H1 (cell line): Measurements from ENCODE around the gene LOXHD1. TPM values are rescaled to one million over a fixed set of nuclear protein-coding genes. Genes with fewer than 3 reads are reported as not detected.

Experiments
- CTCF ChIA-PET: fragments of 300-600 bp; sonication (Branson Sonifier 250); formaldehyde crosslinking; loops from one replicate; lab custom pipeline; 2021; ENCODE audit not compliant: partially characterized antibody; lab: Charles Lee
- POLR2A ChIA-PET: fragments of 300-600 bp; sonication (Branson Sonifier 250); formaldehyde crosslinking; loops from one replicate; lab custom pipeline; 2021; ENCODE audit warnings: inconsistent platforms; ENCODE audit not compliant: partially characterized antibody; lab: Charles Lee
- DNase-seq, 2 experiments: peaks; one replicate each; pipeline versions ENCODE4 v3.0.0 to v3.0.0-alpha.2; 2010 to 2022; ENCODE audit warnings: low spot score in 2 of 2, low read depth in 1 of 2, mixed read lengths in 1 of 2
- FAIRE-seq: peaks from 2 replicates; lab custom pipeline; 2011; peaks lifted over from hg19 to GRCh38; lab: Jason Lieb, UNC
- H2AFZ ChIP-seq: 2 replicates; pipeline ENCODE4 v1.8.1; 2012; ENCODE audit warnings: low read length, inconsistent platforms
- H2AK5ac ChIP-seq: 2 replicates; pipeline ENCODE4 v1.6.1; 2013; ENCODE audit warnings: low read depth, low read length
- H2BK120ac ChIP-seq: replicated peaks from 2 replicates; pipeline ENCODE3; 2013; ENCODE audit warnings: low read depth, low read length, inconsistent platforms
- H2BK12ac ChIP-seq: 2 replicates; pipeline ENCODE4 v1.6.1; 2013; ENCODE audit warnings: low read depth, low read length
- H2BK15ac ChIP-seq: 2 replicates; pipeline ENCODE4 v1.6.1; 2013; ENCODE audit warnings: low read length
- H2BK20ac ChIP-seq: 2 replicates; pipeline ENCODE4 v1.6.1; 2013; ENCODE audit warnings: low read length
- H2BK5ac ChIP-seq: 2 replicates; pipeline ENCODE4 v1.6.1; 2013; ENCODE audit warnings: low read depth, low read length
- H3K14ac ChIP-seq: 2 replicates; pipeline ENCODE4 v1.6.1; 2013; ENCODE audit warnings: inconsistent platforms; ENCODE audit not compliant: insufficient read length
- H3K18ac ChIP-seq: 2 replicates; pipeline ENCODE4 v1.6.1; 2013; ENCODE audit warnings: low read length; ENCODE audit errors: extremely low read depth
- H3K23ac ChIP-seq: 2 replicates; pipeline ENCODE4 v1.6.1; 2013; ENCODE audit warnings: inconsistent platforms; ENCODE audit not compliant: insufficient read length
- H3K23me2 ChIP-seq: 2 replicates; pipeline ENCODE4 v1.6.1; 2013; ENCODE audit warnings: low read depth, low read length
- H3K27ac ChIP-seq: 2 replicates; pipeline ENCODE4 v1.6.1; 2011; ENCODE audit warnings: low read depth, low read length, inconsistent platforms
- H3K27me3 ChIP-seq, 4 experiments: replicated peaks in 1 of 4; 1 replicate in 1 of 4; 2 replicates in 3 of 4; pipeline versions ENCODE4 v1.6.1 to v1.8.1; 2011 to 2013; ENCODE audit warnings: low read length in 3 of 4, mild to moderate bottlenecking in 3 of 4, inconsistent platforms in 2 of 4, mixed read lengths in 2 of 4, moderate library complexity in 1 of 4; ENCODE audit not compliant: control insufficient read depth in 3 of 4, insufficient read depth in 3 of 4; ENCODE audit errors: extremely low read depth in 1 of 4
- H3K36me3 ChIP-seq, 4 experiments: 2 replicates each; pipeline versions ENCODE4 v1.6.1 to v1.8.1; 2011 to 2013; ENCODE audit warnings: mild to moderate bottlenecking in 4 of 4, low read length in 3 of 4, moderate library complexity in 2 of 4, control low read depth in 1 of 4, inconsistent platforms in 1 of 4; ENCODE audit not compliant: insufficient read depth in 4 of 4, control insufficient read depth in 2 of 4
- H3K4ac ChIP-seq: replicated peaks from 2 replicates; pipeline ENCODE3; 2013; ENCODE audit warnings: low read length, low read depth, mixed read lengths, inconsistent platforms; ENCODE audit not compliant: insufficient read length
- H3K4me1 ChIP-seq, 4 experiments: replicated peaks in 1 of 4; 1 replicate in 1 of 4; 2 replicates in 3 of 4; pipeline versions ENCODE4 v1.6.1 to v1.8.1; 2011 to 2013; ENCODE audit warnings: low read length in 3 of 4, inconsistent platforms in 2 of 4, mixed read lengths in 1 of 4; ENCODE audit not compliant: insufficient read depth in 4 of 4, control insufficient read depth in 3 of 4
- H3K4me2 ChIP-seq, 2 experiments: 2 replicates each; pipeline versions ENCODE4 v1.6.1 to v1.8.1; 2011 to 2013; ENCODE audit warnings: low read depth in 2 of 2, low read length in 2 of 2, control low read depth in 1 of 2, inconsistent platforms in 1 of 2, mild to moderate bottlenecking in 1 of 2; ENCODE audit not compliant: insufficient read depth in 1 of 2
- H3K4me3 ChIP-seq, 4 experiments: fragments of 200-600, 300-600 bp in 1 of 4; sonication (generic), shearing (Covaris generic), sonication (Bioruptor Twin) in 1 of 4; 2 replicates each; pipeline versions ENCODE4 v1.5.1 to v1.8.1; 2011 to 2016; ENCODE audit warnings: low read length in 4 of 4, low read depth in 3 of 4, control low read depth in 2 of 4, inconsistent platforms in 2 of 4, mild to moderate bottlenecking in 2 of 4, mixed read lengths in 1 of 4, moderate library complexity in 1 of 4; ENCODE audit not compliant: insufficient read depth in 2 of 4; ENCODE audit errors: extremely low read depth in 1 of 4
- H3K56ac ChIP-seq: replicated peaks from 2 replicates; pipeline ENCODE3; 2013; ENCODE audit warnings: low read depth, mild to moderate bottlenecking, mixed read lengths, low read length, inconsistent platforms; ENCODE audit not compliant: insufficient read length
- H3K79me1 ChIP-seq: 2 replicates; pipeline ENCODE4 v1.6.1; 2013; ENCODE audit warnings: low read depth, low read length, control low read depth
- H3K79me2 ChIP-seq, 2 experiments: 2 replicates each; pipeline versions ENCODE4 v1.6.1 to v1.8.1; 2012 to 2013; ENCODE audit warnings: low read length in 2 of 2, mild to moderate bottlenecking in 2 of 2, inconsistent platforms in 1 of 2; ENCODE audit not compliant: insufficient read depth in 2 of 2, control insufficient read depth in 1 of 2
- H3K9ac ChIP-seq, 4 experiments: replicated peaks in 1 of 4; 1 replicate in 1 of 4; 2 replicates in 3 of 4; pipeline versions ENCODE4 v1.6.1 to v1.8.1; 2011 to 2013; ENCODE audit warnings: low read depth in 3 of 4, low read length in 3 of 4, control low read depth in 2 of 4, mild to moderate bottlenecking in 2 of 4, moderate library complexity in 2 of 4, inconsistent platforms in 1 of 4; ENCODE audit errors: extremely low read depth in 1 of 4
- H3K9me3 ChIP-seq, 2 experiments: 2 replicates each; pipeline versions ENCODE4 v1.6.1 to v1.8.1; 2012 to 2013; ENCODE audit warnings: mild to moderate bottlenecking in 2 of 2, moderate library complexity in 2 of 2, control low read depth in 1 of 2, inconsistent platforms in 1 of 2, low read depth in 1 of 2, low read length in 1 of 2, mixed read lengths in 1 of 2; ENCODE audit not compliant: insufficient read depth in 2 of 2
- H4K20me1 ChIP-seq, 2 experiments: replicated peaks in 1 of 2; 2 replicates each; pipeline versions ENCODE3 to v1.8.1; 2011 to 2013; ENCODE audit warnings: inconsistent platforms in 2 of 2, low read length in 2 of 2, mild to moderate bottlenecking in 1 of 2; ENCODE audit not compliant: insufficient read depth in 2 of 2, control insufficient read depth in 1 of 2
- H4K5ac ChIP-seq: 2 replicates; pipeline ENCODE4 v1.6.1; 2013; ENCODE audit warnings: low read length, low read depth, mixed read lengths, inconsistent platforms; ENCODE audit not compliant: insufficient read length
- H4K8ac ChIP-seq: 2 replicates; pipeline ENCODE4 v1.8.0; 2013; ENCODE audit warnings: mild to moderate bottlenecking, moderate library complexity, low read length, inconsistent platforms; ENCODE audit not compliant: insufficient read depth; ENCODE audit errors: extremely low read depth
- H4K91ac ChIP-seq: replicated peaks from 2 replicates; pipeline ENCODE3; 2013; ENCODE audit warnings: low read length, mixed read lengths, inconsistent platforms; ENCODE audit not compliant: insufficient read length
- CEBPB ChIP-seq: IDR thresholded peaks from 2 replicates; pipeline ENCODE4 v1.6.1; 2012; ENCODE audit warnings: low read depth, low read length
- RAD21 ChIP-seq, 2 experiments: IDR thresholded peaks in 1 of 2; conservative IDR thresholded peaks in 1 of 2; 2 replicates each; pipeline ENCODE4 v1.6.1; 2011; ENCODE audit warnings: low read depth in 2 of 2, low read length in 2 of 2, improper control_type of control experiment in 1 of 2, inconsistent platforms in 1 of 2, mild to moderate bottlenecking in 1 of 2, moderate library complexity in 1 of 2
- SP1 ChIP-seq: IDR thresholded peaks from 2 replicates; pipeline ENCODE4 v1.6.1; 2011; ENCODE audit warnings: low read depth, low read length
- TAF7 ChIP-seq: optimal IDR thresholded peaks from 2 replicates; pipeline ENCODE3; 2011; ENCODE audit warnings: low read depth, mild to moderate bottlenecking, inconsistent platforms, low read length, moderate library complexity, borderline replicate concordance
- TCF12 ChIP-seq: IDR thresholded peaks from 2 replicates; pipeline ENCODE4 v1.6.1; 2011; ENCODE audit warnings: low read depth, mild to moderate bottlenecking, low read length
- YY1 ChIP-seq: IDR thresholded peaks from 2 replicates; pipeline ENCODE4 v1.6.1; 2011; ENCODE audit warnings: low read depth, mild to moderate bottlenecking, low read length
- WGBS, 2 experiments: shearing (Covaris generic) in 1 of 2; methylation state at CpG; one replicate each; pipeline versions ENCODE4 v1.1.6 to v1.1.7; 2013 to 2015; ENCODE audit warnings: low lambda C conversion rate in 2 of 2, mixed read lengths in 2 of 2, inconsistent platforms in 1 of 2, low coverage in 1 of 2, missing lambda C conversion rate in 1 of 2; ENCODE audit not compliant: insufficient replicate concordance in 2 of 2, insufficient coverage in 1 of 2, insufficient read length in 1 of 2; ENCODE audit errors: extremely low coverage in 1 of 2, missing lambda C conversion rate in 1 of 2; 5-methylcytosine and 5-hydroxymethylcytosine counted together
- polyA plus RNA-seq, 7 experiments: library from polyadenylated mRNA; depleted of rRNA in 3 of 7; stranded (reverse) in 5 of 7; unstranded in 2 of 7; fragments of >200 nt in 5 of 7; fragments of 200-250 nt in 2 of 7; gene quantifications; 1 replicate in 5 of 7; 2 replicates in 1 of 7; 4 replicates in 1 of 7; pipeline versions ENCODE4 v1.2.1 to v1.2.3, GENCODE V29; 2011 to 2013; ENCODE audit warnings: missing spikeins in 2 of 7, mixed read lengths in 2 of 7
- total RNA-seq: library from RNA; stranded (reverse); fragmentation: NEBNext Ultra II Directional; extraction: Animal tissue kit (Norgen Biotek cat#: 25700); gene quantifications from 2 replicates; pipeline ENCODE4 v1.2.1, GENCODE V29; 2021
- TF ChIP-seq, protein P1 (sequence below), 3 experiments: IDR thresholded peaks; 1 replicate in 2 of 3; 2 replicates in 1 of 3; pipeline versions ENCODE4 v1.5.1 to v1.6.1; 2011; ENCODE audit warnings: low read length in 3 of 3, mild to moderate bottlenecking in 3 of 3, inconsistent platforms in 2 of 3, low read depth in 1 of 3, moderate library complexity in 1 of 3; ENCODE audit not compliant: insufficient read depth in 1 of 3; ENCODE audit errors: control extremely low read depth in 1 of 3
- TF ChIP-seq, protein P2 (sequence below): IDR thresholded peaks from 2 replicates; pipeline ENCODE4 v1.6.1; 2012; ENCODE audit warnings: inconsistent platforms

The LOXHD1 gene
- total and polyA plus RNA-seq, 2 of the 8 experiments (the other 6 are each of a cell fraction or from before 2014, with no cell fraction given) = 0.02 TPM; not detected in 1

DNA sequence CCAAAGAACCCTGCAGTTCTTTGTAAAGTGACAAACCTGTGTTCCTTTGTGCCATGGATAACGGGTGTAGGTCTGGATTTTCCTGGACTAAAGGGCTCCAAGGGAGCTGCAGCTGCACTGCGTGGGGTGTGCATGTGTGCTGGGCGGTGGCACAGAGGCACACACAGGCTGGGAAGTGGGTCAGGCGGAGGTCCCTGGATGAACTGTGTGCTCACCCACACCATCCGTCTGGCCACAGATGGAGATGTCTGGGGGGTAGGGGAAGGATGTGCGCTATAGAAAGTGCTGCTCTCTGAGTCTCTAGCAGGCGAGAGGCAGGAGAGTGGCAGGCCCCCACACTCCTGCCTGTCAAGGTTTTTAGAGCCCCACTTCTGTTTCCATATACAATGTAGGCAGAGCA lies 137.2 kb downstream of the LOXHD1 start:
- no peak overlapping the region for H4K5ac ChIP-seq
- no peak overlapping the region for H2BK5ac ChIP-seq
- CTCF ChIA-PET = interaction anchor here (0.8 to 5.1 kb wide), 4 partner anchors 38 to 241 kb away, joined by 3 to 21 read pairs (median 4); no protein-coding TSS in a partner anchor
- POLR2A ChIA-PET = no interaction called here
- no peaks in the 10 kb centered on the region; a peak in 1 of 7 replicates for H3K27me3 ChIP-seq
- WGBS, 2 experiments = 91% methylated on average over 7 of the region's 7 CpGs; no CpG with 5 or more reads in 1 of the 2 experiments
- H3K14ac ChIP-seq = no peak overlapping the region
- no peak overlapping the region for H2AK5ac ChIP-seq
- no peak overlapping the region for H3K27ac ChIP-seq
- no peaks in the 10 kb centered on the region for H3K79me2 ChIP-seq
- H4K20me1 ChIP-seq = peaks cover 0 to 2% of the 10 kb centered on the region in 2 experiments
- H3K79me1 ChIP-seq = no peaks in the 10 kb centered on the region
- H3K4me2 ChIP-seq = no peak overlapping the region
- H3K4me1 ChIP-seq = no peaks in the 10 kb centered on the region
- no peak overlapping the region for H2AFZ ChIP-seq
- no peak for DNase-seq
- H4K91ac ChIP-seq = no peak overlapping the region
- H3K36me3 ChIP-seq = no peaks in the 10 kb centered on the region
- H3K18ac ChIP-seq = no peak overlapping the region
- no peak overlapping the region for H2BK12ac ChIP-seq
- TF ChIP-seq YY1 = no peak
- no peak for TF ChIP-seq CEBPB
- TF ChIP-seq RAD21 (IDR thresholded peaks at IDR 0.05 in 1 of 2, conservative IDR thresholded peaks at IDR 0.05 in 1 of 2; ENCODE audit: low read depth in 2 of 2, low read length in 2 of 2) = no peak
- TF ChIP-seq, protein P1, sequence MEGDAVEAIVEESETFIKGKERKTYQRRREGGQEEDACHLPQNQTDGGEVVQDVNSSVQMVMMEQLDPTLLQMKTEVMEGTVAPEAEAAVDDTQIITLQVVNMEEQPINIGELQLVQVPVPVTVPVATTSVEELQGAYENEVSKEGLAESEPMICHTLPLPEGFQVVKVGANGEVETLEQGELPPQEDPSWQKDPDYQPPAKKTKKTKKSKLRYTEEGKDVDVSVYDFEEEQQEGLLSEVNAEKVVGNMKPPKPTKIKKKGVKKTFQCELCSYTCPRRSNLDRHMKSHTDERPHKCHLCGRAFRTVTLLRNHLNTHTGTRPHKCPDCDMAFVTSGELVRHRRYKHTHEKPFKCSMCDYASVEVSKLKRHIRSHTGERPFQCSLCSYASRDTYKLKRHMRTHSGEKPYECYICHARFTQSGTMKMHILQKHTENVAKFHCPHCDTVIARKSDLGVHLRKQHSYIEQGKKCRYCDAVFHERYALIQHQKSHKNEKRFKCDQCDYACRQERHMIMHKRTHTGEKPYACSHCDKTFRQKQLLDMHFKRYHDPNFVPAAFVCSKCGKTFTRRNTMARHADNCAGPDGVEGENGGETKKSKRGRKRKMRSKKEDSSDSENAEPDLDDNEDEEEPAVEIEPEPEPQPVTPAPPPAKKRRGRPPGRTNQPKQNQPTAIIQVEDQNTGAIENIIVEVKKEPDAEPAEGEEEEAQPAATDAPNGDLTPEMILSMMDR (IDR thresholded peaks at IDR 0.05; ENCODE audit: control extremely low read depth in 1 of 3, insufficient read depth in 1 of 3, low read depth in 1 of 3, low read length in 3 of 3) = no peak
- TF ChIP-seq TAF7 = no peak
- TF ChIP-seq TCF12 = no peak
- TF ChIP-seq SP1 = no peak
- TF ChIP-seq, protein P2, sequence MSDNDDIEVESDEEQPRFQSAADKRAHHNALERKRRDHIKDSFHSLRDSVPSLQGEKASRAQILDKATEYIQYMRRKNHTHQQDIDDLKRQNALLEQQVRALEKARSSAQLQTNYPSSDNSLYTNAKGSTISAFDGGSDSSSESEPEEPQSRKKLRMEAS = no peak
- H2BK20ac ChIP-seq = no peak overlapping the region
- no peak overlapping the region for H3K23ac ChIP-seq
- H2BK120ac ChIP-seq = no peak overlapping the region
- no peak for FAIRE-seq
- no peak overlapping the region for H3K4ac ChIP-seq
- no peak overlapping the region for H3K4me3 ChIP-seq
- no peak overlapping the region for H3K9ac ChIP-seq
- H4K8ac ChIP-seq = no peak overlapping the region
- H3K9me3 ChIP-seq = no peaks in the 10 kb centered on the region
- peaks cover 6% of the 10 kb centered on the region; the same call in 1 of the 2 replicates for H3K23me2 ChIP-seq
- no peak overlapping the region for H2BK15ac ChIP-seq
- H3K56ac ChIP-seq = no peak overlapping the region
